Hepatocyte (in vitro differentiated cells): ENCODE results near the gene PPP3R1.

Experiments
- EZH2 ChIP-seq: fragments of 200-600 bp; sonication (generic); IDR thresholded peaks from 2 replicates; pipeline ENCODE4 v1.6.1; 2016; ENCODE audit warnings: antibody characterized with exemption, mild to moderate bottlenecking, borderline replicate concordance
- EZH2phosphoT487 ChIP-seq: fragments of 200-600 bp; sonication (generic); IDR thresholded peaks from one replicate; pipeline ENCODE4 v1.6.1; 2018; ENCODE audit warnings: antibody characterized with exemption, mild to moderate bottlenecking, low read depth, moderate library complexity; ENCODE audit not compliant: unreplicated experiment, severe bottlenecking
- TF ChIP-seq, protein P1 (sequence below): fragments of 200-600 bp; sonication (generic); IDR thresholded peaks from 2 replicates; pipeline ENCODE4 v1.5.1; 2016; ENCODE audit warnings: antibody characterized with exemption, mild to moderate bottlenecking; ENCODE audit not compliant: poor library complexity

DNA sequence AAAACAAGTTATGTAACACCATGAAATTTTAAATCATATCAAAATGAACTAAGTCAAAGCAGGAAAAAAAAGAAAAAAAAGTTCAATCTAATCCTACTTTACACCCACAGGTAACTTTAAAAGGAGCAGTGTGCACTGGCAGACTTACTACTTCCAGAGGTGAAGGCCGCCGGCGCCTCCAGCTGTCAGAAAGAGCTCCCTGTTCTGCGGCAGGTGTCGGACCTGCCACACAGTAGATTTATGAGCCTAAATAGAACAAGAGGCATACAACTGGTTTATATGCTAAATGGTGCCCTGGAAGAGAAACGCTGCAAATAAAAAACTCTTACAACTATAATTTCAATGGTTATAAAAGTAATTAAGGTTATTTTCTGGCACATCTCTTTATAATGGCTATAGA is 117.8 kb downstream of the PPP3R1 start:
- TF ChIP-seq EZH2 = no peak
- TF ChIP-seq, protein P1, sequence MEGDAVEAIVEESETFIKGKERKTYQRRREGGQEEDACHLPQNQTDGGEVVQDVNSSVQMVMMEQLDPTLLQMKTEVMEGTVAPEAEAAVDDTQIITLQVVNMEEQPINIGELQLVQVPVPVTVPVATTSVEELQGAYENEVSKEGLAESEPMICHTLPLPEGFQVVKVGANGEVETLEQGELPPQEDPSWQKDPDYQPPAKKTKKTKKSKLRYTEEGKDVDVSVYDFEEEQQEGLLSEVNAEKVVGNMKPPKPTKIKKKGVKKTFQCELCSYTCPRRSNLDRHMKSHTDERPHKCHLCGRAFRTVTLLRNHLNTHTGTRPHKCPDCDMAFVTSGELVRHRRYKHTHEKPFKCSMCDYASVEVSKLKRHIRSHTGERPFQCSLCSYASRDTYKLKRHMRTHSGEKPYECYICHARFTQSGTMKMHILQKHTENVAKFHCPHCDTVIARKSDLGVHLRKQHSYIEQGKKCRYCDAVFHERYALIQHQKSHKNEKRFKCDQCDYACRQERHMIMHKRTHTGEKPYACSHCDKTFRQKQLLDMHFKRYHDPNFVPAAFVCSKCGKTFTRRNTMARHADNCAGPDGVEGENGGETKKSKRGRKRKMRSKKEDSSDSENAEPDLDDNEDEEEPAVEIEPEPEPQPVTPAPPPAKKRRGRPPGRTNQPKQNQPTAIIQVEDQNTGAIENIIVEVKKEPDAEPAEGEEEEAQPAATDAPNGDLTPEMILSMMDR = no peak
- no peak for TF ChIP-seq EZH2phosphoT487
